ENCODE data around the gene NOS1AP. TPM values are rescaled to one million over a fixed set of nuclear protein-coding genes. Genes with fewer than 3 reads are reported as not detected.

NOS1AP gene
- total and polyA plus RNA-seq, 2 experiments from 2014 or later: 5.8 to 6.6 TPM

DNA sequence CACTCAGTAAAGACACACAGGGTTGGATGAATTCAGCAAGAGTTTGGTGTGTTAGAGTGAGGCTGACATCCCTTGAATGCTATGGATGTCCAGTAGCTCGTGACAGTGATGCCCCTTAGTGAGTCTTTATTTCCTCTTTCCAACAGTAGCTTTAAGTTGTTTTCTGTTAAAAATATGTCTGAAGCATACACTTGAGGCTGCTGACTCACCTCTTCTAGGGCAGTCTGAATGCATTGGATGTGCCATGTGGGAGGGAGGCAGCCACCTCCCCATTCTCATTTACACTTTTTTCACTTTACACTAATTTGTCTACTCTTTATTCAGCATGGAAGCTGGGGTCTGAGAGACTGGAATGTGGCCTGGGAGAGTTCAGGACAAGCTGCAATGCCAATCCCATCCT lies 17.6 kb downstream of the NOS1AP start:
- Mint-ChIP-seq H3K27me3 (ENCODE audit: insufficient read depth, low read depth, poor library complexity) (peaks cover 14% of the 10 kb centered on the region), H3K4me3 (no peak overlapping the region), H3K9me3 (peaks cover 4% of the 10 kb centered on the region; the same call in 2 of the 3 replicates), H3K4me1 (peaks cover 29% of the 10 kb centered on the region), H3K27ac (no peak overlapping the region), H3K36me3 (ENCODE audit: low read depth) (peaks cover 22% of the 10 kb centered on the region)
- H3K4me3 ChIP-seq: no peak overlapping the region
- peaks cover 20% of the 10 kb centered on the region for H3K27me3 ChIP-seq (ENCODE audit: insufficient read depth)
- TF ChIP-seq, protein P1, sequence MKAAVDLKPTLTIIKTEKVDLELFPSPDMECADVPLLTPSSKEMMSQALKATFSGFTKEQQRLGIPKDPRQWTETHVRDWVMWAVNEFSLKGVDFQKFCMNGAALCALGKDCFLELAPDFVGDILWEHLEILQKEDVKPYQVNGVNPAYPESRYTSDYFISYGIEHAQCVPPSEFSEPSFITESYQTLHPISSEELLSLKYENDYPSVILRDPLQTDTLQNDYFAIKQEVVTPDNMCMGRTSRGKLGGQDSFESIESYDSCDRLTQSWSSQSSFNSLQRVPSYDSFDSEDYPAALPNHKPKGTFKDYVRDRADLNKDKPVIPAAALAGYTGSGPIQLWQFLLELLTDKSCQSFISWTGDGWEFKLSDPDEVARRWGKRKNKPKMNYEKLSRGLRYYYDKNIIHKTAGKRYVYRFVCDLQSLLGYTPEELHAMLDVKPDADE (IDR thresholded peaks at IDR 0.05): no peak
- TF ChIP-seq EZH2 (IDR thresholded peaks at IDR 0.05; ENCODE audit: low read depth, unreplicated experiment) (no peak), EZH2phosphoT487 (IDR thresholded peaks at IDR 0.05; ENCODE audit: unreplicated experiment) (no peak), POLR2AphosphoS5 (IDR thresholded peaks at IDR 0.05; ENCODE audit: low read depth) (no peak), ZNF331 (CRISPR knock-in tag; IDR thresholded peaks at IDR 0.05; ENCODE audit: low read depth) (no peak), STAT1 (IDR thresholded peaks at IDR 0.05; ENCODE audit: unreplicated experiment) (no peak), ZNF114 (CRISPR knock-in tag; IDR thresholded peaks at IDR 0.05) (no peak), JUNB (IDR thresholded peaks at IDR 0.05; ENCODE audit: unreplicated experiment) (no peak), CREB1 (CRISPR knock-in tag; IDR thresholded peaks at IDR 0.05; ENCODE audit: low read depth) (no peak), NANOG (IDR thresholded peaks at IDR 0.05; ENCODE audit: borderline replicate concordance) (no peak)
- TF ChIP-seq, protein P2, sequence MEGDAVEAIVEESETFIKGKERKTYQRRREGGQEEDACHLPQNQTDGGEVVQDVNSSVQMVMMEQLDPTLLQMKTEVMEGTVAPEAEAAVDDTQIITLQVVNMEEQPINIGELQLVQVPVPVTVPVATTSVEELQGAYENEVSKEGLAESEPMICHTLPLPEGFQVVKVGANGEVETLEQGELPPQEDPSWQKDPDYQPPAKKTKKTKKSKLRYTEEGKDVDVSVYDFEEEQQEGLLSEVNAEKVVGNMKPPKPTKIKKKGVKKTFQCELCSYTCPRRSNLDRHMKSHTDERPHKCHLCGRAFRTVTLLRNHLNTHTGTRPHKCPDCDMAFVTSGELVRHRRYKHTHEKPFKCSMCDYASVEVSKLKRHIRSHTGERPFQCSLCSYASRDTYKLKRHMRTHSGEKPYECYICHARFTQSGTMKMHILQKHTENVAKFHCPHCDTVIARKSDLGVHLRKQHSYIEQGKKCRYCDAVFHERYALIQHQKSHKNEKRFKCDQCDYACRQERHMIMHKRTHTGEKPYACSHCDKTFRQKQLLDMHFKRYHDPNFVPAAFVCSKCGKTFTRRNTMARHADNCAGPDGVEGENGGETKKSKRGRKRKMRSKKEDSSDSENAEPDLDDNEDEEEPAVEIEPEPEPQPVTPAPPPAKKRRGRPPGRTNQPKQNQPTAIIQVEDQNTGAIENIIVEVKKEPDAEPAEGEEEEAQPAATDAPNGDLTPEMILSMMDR (conservative IDR thresholded peaks at IDR 0.05; ENCODE audit: low read depth in 2 of 2): no peak
- TF ChIP-seq, protein P3, sequence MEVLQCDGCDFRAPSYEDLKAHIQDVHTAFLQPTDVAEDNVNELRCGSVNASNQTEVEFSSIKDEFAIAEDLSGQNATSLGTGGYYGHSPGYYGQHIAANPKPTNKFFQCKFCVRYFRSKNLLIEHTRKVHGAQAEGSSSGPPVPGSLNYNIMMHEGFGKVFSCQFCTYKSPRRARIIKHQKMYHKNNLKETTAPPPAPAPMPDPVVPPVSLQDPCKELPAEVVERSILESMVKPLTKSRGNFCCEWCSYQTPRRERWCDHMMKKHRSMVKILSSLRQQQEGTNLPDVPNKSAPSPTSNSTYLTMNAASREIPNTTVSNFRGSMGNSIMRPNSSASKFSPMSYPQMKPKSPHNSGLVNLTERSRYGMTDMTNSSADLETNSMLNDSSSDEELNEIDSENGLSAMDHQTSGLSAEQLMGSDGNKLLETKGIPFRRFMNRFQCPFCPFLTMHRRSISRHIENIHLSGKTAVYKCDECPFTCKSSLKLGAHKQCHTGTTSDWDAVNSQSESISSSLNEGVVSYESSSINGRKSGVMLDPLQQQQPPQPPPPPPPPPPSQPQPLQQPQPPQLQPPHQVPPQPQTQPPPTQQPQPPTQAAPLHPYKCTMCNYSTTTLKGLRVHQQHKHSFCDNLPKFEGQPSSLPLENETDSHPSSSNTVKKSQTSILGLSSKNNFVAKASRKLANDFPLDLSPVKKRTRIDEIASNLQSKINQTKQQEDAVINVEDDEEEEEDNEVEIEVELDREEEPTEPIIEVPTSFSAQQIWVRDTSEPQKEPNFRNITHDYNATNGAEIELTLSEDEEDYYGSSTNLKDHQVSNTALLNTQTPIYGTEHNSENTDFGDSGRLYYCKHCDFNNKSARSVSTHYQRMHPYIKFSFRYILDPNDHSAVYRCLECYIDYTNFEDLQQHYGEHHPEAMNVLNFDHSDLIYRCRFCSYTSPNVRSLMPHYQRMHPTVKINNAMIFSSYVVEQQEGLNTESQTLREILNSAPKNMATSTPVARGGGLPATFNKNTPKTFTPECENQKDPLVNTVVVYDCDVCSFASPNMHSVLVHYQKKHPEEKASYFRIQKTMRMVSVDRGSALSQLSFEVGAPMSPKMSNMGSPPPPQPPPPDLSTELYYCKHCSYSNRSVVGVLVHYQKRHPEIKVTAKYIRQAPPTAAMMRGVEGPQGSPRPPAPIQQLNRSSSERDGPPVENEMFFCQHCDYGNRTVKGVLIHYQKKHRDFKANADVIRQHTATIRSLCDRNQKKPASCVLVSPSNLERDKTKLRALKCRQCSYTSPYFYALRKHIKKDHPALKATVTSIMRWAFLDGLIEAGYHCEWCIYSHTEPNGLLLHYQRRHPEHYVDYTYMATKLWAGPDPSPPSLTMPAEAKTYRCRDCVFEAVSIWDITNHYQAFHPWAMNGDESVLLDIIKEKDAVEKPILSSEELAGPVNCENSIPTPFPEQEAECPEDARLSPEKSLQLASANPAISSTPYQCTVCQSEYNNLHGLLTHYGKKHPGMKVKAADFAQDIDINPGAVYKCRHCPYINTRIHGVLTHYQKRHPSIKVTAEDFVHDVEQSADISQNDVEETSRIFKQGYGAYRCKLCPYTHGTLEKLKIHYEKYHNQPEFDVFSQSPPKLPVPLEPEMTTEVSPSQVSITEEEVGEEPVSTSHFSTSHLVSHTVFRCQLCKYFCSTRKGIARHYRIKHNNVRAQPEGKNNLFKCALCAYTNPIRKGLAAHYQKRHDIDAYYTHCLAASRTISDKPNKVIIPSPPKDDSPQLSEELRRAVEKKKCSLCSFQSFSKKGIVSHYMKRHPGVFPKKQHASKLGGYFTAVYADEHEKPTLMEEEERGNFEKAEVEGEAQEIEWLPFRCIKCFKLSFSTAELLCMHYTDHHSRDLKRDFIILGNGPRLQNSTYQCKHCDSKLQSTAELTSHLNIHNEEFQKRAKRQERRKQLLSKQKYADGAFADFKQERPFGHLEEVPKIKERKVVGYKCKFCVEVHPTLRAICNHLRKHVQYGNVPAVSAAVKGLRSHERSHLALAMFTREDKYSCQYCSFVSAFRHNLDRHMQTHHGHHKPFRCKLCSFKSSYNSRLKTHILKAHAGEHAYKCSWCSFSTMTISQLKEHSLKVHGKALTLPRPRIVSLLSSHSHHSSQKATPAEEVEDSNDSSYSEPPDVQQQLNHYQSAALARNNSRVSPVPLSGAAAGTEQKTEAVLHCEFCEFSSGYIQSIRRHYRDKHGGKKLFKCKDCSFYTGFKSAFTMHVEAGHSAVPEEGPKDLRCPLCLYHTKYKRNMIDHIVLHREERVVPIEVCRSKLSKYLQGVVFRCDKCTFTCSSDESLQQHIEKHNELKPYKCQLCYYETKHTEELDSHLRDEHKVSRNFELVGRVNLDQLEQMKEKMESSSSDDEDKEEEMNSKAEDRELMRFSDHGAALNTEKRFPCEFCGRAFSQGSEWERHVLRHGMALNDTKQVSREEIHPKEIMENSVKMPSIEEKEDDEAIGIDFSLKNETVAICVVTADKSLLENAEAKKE (CRISPR knock-in tag; IDR thresholded peaks at IDR 0.05): no peak
- TF ChIP-seq, protein P4, sequence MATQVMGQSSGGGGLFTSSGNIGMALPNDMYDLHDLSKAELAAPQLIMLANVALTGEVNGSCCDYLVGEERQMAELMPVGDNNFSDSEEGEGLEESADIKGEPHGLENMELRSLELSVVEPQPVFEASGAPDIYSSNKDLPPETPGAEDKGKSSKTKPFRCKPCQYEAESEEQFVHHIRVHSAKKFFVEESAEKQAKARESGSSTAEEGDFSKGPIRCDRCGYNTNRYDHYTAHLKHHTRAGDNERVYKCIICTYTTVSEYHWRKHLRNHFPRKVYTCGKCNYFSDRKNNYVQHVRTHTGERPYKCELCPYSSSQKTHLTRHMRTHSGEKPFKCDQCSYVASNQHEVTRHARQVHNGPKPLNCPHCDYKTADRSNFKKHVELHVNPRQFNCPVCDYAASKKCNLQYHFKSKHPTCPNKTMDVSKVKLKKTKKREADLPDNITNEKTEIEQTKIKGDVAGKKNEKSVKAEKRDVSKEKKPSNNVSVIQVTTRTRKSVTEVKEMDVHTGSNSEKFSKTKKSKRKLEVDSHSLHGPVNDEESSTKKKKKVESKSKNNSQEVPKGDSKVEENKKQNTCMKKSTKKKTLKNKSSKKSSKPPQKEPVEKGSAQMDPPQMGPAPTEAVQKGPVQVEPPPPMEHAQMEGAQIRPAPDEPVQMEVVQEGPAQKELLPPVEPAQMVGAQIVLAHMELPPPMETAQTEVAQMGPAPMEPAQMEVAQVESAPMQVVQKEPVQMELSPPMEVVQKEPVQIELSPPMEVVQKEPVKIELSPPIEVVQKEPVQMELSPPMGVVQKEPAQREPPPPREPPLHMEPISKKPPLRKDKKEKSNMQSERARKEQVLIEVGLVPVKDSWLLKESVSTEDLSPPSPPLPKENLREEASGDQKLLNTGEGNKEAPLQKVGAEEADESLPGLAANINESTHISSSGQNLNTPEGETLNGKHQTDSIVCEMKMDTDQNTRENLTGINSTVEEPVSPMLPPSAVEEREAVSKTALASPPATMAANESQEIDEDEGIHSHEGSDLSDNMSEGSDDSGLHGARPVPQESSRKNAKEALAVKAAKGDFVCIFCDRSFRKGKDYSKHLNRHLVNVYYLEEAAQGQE (IDR thresholded peaks at IDR 0.05; ENCODE audit: unreplicated experiment): no peak
- peaks cover 9% of the 10 kb centered on the region for H3K4me1 ChIP-seq (ENCODE audit: insufficient read depth)
- no peak overlapping the region for H2AFZ ChIP-seq
- no peaks in the 10 kb centered on the region; the same call in 1 of the 2 replicates for H4K20me1 ChIP-seq (replicated peaks; ENCODE audit: insufficient read depth)
- no peak for DNase-seq (ENCODE audit: low spot score)
- no peak for ATAC-seq
- no peaks in the 10 kb centered on the region for H3K36me3 ChIP-seq (ENCODE audit: insufficient read depth)
- H3K79me2 ChIP-seq (replicated peaks; ENCODE audit: insufficient read depth): peaks cover 38% of the 10 kb centered on the region
- H3K9me2 ChIP-seq (ENCODE audit: insufficient read depth): no peaks in the 10 kb centered on the region
- no peaks in the 10 kb centered on the region for H3F3A ChIP-seq (replicated peaks; ENCODE audit: low read depth)
- no peak overlapping the region for H3K27ac ChIP-seq (ENCODE audit: low read depth)
- no peak overlapping the region for H3K4me2 ChIP-seq
